GM19238 (cell line): ENCODE measurements around the gene COX14.

ENCODE experiments used
- DNase-seq: peaks from one replicate; pipeline ENCODE4 v3.0.0; 2011; ENCODE audit warnings: low spot score; ENCODE audit not compliant: insufficient read length

COX14 gene

DNA sequence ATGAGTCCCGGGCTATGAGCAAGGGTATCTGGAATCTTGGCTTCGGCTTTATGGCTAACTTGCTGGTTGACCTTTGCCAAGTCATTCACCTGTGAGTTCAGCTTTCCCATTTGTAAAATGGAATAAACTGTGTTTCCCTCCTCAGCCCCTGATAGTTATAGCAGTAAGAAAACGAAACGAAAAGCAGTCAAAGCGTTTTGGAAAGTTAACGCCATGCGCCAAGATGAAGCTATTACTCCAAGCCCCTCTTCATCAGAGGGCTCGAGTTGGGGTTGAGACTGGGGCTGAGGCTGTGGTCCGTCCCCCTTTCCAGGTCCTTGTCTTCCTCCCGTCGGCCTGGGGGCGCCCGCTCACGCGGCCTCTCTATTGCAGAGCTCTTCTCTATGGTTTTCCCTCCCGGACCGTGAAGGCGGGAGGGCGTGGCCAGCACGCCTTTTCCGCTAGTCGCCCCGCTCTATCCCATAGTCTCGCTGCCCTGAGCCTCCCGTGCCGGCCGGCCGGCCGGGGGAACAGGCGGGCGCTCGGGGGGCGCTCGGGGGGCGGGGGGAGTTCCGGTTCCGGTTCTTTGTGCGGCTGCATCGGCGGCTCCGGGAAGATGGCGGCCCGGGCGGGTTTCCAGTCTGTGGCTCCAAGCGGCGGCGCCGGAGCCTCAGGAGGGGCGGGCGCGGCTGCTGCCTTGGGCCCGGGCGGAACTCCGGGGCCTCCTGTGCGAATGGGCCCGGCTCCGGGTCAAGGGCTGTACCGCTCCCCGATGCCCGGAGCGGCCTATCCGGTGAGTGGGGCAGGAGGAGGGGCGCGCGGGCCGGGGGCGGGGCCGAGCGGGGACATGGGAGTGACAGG lies 27.0 kb upstream of the COX14 start, which contains the start of gene SMARCD1:
Gene SMARCD1 (plus strand): TSS at position 568 of the 840 bp plus-strand sequence. CDS start 28 bp downstream, at position 596.
- DNase-seq = peak; percentile 94

GRCh38 chr12:50085615-50086072 lies 26.4 kb upstream of the COX14 start:
- no peak for DNase-seq

DNA sequence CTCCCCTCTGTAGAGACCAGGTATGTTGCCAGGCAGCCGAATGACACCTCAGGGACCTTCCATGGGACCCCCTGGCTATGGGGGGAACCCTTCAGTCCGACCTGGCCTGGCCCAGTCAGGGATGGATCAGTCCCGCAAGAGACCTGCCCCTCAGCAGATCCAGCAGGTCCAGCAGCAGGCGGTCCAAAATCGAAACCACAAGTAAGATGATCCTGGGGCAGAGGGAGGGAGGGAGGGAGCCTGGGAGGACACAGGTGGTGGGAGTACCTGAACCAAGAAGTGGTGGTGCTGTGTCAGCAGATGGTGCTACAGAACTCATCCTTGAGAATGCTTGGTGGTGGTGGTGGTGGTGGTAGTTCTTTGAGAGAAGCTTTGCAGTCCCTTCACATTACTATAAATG lies 25.9 kb upstream of the COX14 start:
- no peak for DNase-seq

DNA sequence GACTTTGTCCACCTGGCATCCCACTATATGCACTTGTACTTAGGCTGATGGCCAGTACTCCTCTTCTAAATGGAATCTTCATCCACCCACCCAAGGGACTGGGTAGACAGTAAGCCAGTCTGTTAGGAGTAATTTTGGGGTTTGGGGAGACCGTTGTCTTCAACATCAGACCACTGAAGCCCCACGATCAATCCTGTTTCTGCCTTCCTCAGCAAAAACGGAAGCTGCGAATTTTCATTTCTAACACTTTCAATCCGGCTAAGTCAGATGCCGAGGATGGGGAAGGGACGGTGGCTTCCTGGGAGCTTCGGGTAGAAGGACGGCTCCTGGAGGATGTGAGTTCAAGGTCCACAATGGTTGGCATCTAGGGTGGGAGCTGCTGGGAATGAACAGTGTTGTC lies 24.9 kb upstream of the COX14 start:
- no peak for DNase-seq

DNA sequence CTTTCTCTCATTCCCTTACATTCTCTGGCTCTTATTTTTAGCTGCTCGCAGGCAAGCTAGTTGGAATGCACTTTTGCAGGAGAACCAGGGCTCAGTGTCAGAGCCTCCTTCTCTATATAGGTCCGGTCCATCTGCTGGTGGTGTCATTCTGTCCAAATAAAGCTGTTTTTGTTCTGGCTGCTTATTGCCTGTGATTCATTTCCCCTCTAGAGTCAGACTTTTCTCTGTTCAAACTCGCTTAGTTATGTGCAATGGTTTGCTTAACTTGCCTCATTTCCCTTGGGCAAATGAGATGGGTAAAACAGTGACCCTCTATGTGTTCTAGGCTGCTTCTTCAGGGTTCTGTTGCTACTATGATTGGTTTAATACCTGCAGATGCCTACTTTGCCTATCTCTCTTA lies 24.0 kb upstream of the COX14 start:
- no peak for DNase-seq

- peak; percentile 52 for DNase-seq
Measured at GRCh38 chr12:50088577-50089335, 23.3 kb upstream of the COX14 start.

GRCh38 chr12:50089730-50090129 lies 22.3 kb upstream of the COX14 start:
- no peak for DNase-seq

DNA sequence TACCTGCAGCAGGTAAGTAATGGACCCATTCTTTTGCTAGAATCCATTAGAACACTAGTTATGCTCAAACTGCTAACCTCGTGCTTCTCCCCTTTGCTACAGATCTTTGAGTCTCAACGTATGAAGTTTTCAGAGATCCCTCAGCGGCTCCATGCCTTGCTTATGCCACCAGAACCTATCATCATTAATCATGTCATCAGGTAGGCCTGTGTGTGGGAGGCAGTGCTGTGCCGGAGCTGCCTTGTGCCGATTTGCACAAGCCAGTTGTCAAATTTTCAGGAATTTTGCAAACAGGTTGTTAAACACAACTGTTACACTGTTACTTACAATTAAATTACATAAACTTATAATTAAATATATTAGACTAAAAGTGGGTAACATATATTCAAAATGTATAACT lies 21.6 kb upstream of the COX14 start:
- no peak for DNase-seq

DNA sequence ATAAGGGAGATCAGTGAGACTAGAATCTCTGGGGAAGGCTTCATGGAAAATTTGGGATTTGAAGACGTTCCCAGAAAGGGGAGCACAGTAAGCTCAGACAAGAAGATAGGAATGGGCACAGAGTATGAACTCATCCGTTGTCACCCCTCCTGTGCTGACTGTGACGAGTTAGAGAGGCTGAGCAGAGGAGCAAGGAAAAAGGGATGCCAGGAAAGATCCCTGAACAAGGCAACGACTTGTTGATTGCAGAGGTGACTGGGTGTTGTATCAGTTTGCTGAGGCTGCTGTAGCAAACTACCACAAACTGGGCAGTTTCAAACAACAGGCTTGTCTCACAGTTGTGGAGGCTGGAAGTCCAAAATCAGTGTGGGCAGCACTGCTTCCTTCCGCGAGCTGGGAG lies 14.1 kb upstream of the COX14 start:
- DNase-seq = no peak

DNA sequence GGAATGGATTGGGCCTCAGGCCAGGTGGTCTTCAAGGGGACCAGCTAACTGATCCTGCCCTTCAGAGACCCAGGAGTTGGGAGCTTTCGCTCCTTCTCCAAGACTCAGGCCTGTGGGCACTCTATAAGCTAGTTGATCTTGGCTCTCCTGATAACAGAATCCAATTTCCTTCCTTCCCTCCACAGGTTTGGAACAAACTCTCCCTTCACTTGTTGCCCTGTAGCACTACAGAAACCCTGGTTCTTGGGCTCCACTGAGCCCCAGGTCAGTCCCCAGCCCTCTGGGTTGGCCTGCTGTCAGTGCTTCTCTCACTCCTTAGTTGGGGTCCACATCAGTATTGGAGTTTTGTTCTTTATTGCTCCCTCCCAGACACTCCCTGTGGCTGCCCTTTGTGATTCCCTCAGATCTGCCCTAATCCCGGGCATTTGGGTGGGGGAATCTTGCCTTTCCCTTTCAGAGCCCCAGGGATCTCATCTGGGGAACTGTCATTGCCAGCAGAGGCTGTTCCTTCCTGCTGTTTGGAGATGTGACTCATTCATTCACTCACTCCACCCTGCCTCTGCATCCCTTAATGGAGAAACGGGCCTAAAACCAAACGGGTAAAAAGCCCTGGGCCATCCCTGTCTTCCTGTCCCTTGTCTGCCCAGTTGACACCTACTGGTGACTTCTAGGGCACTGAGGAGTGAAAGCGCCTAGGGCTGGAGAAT lies 12.6 kb upstream of the COX14 start:
- no peak for DNase-seq

DNA sequence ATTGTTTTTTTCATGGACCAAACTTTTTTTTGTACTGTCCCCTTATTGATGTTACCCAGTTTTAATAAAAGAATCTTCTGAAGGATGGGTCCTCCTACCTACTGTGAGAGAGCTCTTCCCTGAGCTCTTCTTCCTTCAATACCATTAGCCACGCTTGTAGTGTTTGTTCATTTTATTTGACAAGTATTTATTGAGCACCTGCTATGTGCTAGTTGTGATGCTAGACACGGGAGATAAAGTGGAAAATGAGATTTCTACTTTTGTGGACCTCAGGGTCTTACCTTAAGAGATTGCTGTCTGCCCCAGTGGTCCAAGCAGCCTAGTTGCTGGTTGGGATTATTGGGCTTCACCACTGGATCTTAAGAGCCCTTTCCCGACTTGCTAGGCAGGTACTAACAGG lies 11.5 kb upstream of the COX14 start:
- no peak for DNase-seq

DNA sequence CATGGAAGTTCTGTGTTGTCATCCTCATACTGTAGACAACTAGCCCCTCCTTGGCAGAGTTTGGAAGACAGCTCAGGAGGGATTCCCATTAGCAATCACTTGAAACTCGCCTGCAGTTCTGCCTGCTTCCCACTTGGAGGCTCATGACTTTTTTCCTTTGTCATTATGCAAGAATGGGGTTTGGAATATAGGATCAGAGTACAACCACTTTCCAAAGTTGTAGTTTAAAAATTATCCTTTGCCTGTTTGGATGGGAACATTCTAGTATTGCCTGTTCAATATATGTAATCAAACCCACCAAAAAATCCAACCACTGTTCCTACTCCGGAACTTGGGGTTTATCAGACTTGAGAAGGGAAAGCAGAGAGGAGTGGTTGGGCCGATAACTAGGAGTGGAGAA lies 10.4 kb upstream of the COX14 start:
- no peak for DNase-seq

DNA sequence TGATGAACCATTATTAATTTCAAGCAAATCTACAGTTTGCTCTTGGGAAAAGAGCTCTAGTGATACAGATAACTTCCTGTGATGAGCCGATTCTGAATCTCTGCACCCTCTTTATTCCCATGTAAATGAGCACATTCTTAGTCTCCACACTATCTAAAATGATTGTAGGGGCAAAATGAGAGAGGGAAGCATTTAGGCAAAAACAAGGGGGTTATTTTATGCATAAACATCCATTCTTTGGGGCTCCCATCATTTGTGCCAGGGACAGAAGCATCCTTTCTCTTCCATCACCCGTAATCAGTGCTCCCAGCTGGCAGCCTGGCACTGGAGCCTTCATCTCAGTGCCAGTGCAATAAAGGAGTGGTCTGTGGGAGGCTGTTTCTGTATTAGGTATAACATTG lies 9.9 kb upstream of the COX14 start:
- no peak for DNase-seq

DNA sequence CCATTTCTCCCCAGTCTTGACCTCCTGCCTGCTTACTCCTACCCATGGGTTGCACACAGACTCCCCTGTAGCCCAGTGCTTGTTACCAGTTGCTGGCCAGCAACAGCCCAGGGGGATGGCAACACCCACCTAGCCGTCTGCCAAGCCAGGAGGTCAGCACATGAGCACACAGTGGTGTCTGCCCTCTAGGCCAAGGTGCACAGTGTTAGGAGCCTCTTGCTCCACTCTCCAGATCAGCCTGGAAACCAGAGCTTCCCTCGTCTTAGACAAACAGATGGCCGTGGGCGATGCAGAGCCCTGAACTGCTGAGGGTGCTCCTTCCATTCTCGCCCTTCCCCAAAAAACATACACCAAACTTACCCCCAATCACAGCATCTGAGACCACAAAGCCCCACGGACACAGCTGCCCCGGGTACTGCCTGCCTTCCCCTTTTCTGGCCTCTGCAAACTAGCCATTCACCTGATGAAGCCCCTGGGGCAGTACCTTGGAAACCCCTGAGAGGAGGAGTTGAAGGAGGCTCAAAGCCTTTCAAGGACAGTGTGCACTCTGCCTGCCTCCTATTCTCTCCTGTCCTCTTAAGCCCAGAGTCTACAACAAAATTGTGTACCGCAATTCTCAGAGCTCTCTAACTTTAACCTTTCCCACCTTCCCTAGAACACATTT lies 9.3 kb upstream of the COX14 start:
- DNase-seq = no peak

GRCh38 chr12:50103351-50103750 lies 8.7 kb upstream of the COX14 start:
- no peak for DNase-seq

GRCh38 chr12:50103767-50104321 lies 8.2 kb upstream of the COX14 start, which contains the start of gene GPD1:
Gene GPD1 (plus strand): TSS chr12:50104008. CDS start chr12:50104051, 43 bp downstream.
- no peak for DNase-seq

GRCh38 chr12:50104417-50105366 lies 7.3 kb upstream of the COX14 start:
- no peak for DNase-seq

- no peak for DNase-seq
Measured at GRCh38 chr12:50105913-50106450, 6.1 kb upstream of the COX14 start.

DNA sequence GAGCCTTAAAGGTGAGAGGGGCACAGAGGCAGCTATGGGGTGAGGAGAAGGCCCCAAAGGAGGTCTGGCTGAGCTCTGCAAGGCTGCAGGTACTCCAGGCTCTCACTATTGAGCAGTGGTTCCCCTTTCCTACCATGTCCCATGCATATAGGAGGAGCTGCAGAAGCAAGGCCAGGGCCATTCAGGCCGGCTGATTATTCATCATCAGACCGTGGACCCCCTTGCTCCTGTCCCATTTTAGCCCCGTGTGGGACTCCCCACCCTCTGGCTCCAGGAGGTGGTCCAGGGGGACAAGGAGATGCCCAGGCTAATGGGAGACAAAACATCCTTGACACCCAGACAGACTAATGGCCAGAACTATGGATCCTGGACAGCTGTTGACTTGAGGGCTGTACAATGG lies 5.1 kb upstream of the COX14 start:
- DNase-seq = no peak
